ENCODE measurements around the gene ARFGEF3. TPM values are rescaled to one million over a fixed set of nuclear protein-coding genes. Genes with fewer than 3 reads are reported as not detected.

ARFGEF3 gene
- total and polyA plus RNA-seq, 2 experiments from 2014 or later: 5.8 to 24.6 TPM

DNA sequence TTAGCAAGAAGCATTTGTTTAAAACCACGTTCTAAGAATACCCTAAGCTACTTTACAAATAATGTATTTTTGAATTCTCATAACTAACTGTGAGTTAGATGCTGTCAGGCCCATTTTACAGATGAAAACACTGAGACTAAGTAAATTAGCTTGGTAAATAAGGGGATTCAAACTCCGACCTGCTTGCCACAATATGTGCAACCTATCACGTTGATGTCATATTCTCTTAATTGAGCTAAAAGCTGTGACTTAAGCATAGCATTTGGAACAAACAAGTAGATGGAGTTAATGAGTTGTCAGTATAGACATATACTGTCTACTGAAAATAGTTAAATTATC is 45.1 kb upstream of the ARFGEF3 start (continued):
- TF ChIP-seq, protein P1, sequence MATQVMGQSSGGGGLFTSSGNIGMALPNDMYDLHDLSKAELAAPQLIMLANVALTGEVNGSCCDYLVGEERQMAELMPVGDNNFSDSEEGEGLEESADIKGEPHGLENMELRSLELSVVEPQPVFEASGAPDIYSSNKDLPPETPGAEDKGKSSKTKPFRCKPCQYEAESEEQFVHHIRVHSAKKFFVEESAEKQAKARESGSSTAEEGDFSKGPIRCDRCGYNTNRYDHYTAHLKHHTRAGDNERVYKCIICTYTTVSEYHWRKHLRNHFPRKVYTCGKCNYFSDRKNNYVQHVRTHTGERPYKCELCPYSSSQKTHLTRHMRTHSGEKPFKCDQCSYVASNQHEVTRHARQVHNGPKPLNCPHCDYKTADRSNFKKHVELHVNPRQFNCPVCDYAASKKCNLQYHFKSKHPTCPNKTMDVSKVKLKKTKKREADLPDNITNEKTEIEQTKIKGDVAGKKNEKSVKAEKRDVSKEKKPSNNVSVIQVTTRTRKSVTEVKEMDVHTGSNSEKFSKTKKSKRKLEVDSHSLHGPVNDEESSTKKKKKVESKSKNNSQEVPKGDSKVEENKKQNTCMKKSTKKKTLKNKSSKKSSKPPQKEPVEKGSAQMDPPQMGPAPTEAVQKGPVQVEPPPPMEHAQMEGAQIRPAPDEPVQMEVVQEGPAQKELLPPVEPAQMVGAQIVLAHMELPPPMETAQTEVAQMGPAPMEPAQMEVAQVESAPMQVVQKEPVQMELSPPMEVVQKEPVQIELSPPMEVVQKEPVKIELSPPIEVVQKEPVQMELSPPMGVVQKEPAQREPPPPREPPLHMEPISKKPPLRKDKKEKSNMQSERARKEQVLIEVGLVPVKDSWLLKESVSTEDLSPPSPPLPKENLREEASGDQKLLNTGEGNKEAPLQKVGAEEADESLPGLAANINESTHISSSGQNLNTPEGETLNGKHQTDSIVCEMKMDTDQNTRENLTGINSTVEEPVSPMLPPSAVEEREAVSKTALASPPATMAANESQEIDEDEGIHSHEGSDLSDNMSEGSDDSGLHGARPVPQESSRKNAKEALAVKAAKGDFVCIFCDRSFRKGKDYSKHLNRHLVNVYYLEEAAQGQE (IDR thresholded peaks at IDR 0.05; ENCODE audit: unreplicated experiment): no peak
- TF ChIP-seq ZNF331 (CRISPR knock-in tag; IDR thresholded peaks at IDR 0.05; ENCODE audit: low read depth) (no peak), CREB1 (CRISPR knock-in tag; IDR thresholded peaks at IDR 0.05; ENCODE audit: low read depth) (no peak), STAT1 (IDR thresholded peaks at IDR 0.05; ENCODE audit: unreplicated experiment) (no peak), POLR2AphosphoS5 (IDR thresholded peaks at IDR 0.05; ENCODE audit: low read depth) (no peak), NANOG (IDR thresholded peaks at IDR 0.05; ENCODE audit: borderline replicate concordance) (no peak), JUNB (IDR thresholded peaks at IDR 0.05; ENCODE audit: unreplicated experiment) (no peak)
- TF ChIP-seq, protein P2, sequence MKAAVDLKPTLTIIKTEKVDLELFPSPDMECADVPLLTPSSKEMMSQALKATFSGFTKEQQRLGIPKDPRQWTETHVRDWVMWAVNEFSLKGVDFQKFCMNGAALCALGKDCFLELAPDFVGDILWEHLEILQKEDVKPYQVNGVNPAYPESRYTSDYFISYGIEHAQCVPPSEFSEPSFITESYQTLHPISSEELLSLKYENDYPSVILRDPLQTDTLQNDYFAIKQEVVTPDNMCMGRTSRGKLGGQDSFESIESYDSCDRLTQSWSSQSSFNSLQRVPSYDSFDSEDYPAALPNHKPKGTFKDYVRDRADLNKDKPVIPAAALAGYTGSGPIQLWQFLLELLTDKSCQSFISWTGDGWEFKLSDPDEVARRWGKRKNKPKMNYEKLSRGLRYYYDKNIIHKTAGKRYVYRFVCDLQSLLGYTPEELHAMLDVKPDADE (IDR thresholded peaks at IDR 0.05): no peak

DNA sequence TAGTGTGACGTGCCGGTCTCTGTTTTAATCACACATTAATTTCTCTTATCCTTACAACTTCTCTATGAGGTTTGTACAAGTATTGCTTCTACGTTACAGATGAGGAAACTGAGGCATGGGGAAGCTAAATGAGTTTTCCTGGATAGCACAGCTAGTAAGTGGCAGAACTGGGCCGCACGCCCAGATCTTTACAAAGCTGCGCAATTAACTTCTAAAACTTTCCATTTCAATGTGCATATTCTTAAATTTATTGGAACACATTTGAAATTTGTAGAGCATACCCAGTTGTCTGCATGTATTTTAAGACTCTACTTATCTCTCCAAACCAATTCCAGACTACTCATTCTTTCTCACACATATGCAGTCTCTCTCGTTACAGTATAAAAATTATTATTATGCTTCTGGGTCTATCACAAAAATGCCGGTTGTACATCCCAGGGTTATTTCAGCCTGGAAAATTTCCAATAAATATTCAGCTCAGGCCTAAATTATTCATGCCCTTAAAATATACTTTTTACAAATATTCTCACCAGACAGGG is 44.3 kb upstream of the ARFGEF3 start:
- no peaks in the 10 kb centered on the region for H3K27me3 ChIP-seq (ENCODE audit: insufficient read depth)
- no peaks in the 10 kb centered on the region for H4K20me1 ChIP-seq (replicated peaks; ENCODE audit: insufficient read depth)
- TF ChIP-seq, protein P2 (IDR thresholded peaks at IDR 0.05): no peak
- no peak for TF ChIP-seq EZH2 (IDR thresholded peaks at IDR 0.05; ENCODE audit: low read depth, unreplicated experiment)
- no peak for TF ChIP-seq JUNB (IDR thresholded peaks at IDR 0.05; ENCODE audit: unreplicated experiment)
- TF ChIP-seq ZNF114 (CRISPR knock-in tag; IDR thresholded peaks at IDR 0.05): no peak
- TF ChIP-seq CREB1 (CRISPR knock-in tag; IDR thresholded peaks at IDR 0.05; ENCODE audit: low read depth): no peak
- TF ChIP-seq, protein P3, sequence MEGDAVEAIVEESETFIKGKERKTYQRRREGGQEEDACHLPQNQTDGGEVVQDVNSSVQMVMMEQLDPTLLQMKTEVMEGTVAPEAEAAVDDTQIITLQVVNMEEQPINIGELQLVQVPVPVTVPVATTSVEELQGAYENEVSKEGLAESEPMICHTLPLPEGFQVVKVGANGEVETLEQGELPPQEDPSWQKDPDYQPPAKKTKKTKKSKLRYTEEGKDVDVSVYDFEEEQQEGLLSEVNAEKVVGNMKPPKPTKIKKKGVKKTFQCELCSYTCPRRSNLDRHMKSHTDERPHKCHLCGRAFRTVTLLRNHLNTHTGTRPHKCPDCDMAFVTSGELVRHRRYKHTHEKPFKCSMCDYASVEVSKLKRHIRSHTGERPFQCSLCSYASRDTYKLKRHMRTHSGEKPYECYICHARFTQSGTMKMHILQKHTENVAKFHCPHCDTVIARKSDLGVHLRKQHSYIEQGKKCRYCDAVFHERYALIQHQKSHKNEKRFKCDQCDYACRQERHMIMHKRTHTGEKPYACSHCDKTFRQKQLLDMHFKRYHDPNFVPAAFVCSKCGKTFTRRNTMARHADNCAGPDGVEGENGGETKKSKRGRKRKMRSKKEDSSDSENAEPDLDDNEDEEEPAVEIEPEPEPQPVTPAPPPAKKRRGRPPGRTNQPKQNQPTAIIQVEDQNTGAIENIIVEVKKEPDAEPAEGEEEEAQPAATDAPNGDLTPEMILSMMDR (conservative IDR thresholded peaks at IDR 0.05; ENCODE audit: low read depth in 2 of 2): no peak
- TF ChIP-seq, protein P1 (IDR thresholded peaks at IDR 0.05; ENCODE audit: unreplicated experiment): no peak
- no peak for TF ChIP-seq EZH2phosphoT487 (IDR thresholded peaks at IDR 0.05; ENCODE audit: unreplicated experiment)
- TF ChIP-seq ZNF331 (CRISPR knock-in tag; IDR thresholded peaks at IDR 0.05; ENCODE audit: low read depth): no peak
- no peak for TF ChIP-seq STAT1 (IDR thresholded peaks at IDR 0.05; ENCODE audit: unreplicated experiment)

More for the DNA sequence above, 44.3 kb upstream of the ARFGEF3 start:
- H3K27ac ChIP-seq (ENCODE audit: low read depth): no peak overlapping the region
- H3K27ac Mint-ChIP-seq: no peak overlapping the region
- no peak overlapping the region for H2AFZ ChIP-seq
- ATAC-seq: no peak
- H3K36me3 ChIP-seq (ENCODE audit: insufficient read depth): no peaks in the 10 kb centered on the region
- no peak overlapping the region for H3K4me3 ChIP-seq
- no peaks in the 10 kb centered on the region for H3F3A ChIP-seq (replicated peaks; ENCODE audit: low read depth)
- no peaks in the 10 kb centered on the region for H3K79me2 ChIP-seq (replicated peaks; ENCODE audit: insufficient read depth)
- no peaks in the 10 kb centered on the region for H3K4me1 ChIP-seq (ENCODE audit: insufficient read depth)
- no peak overlapping the region for H3K4me2 ChIP-seq
- peaks cover 9% of the 10 kb centered on the region for H3K4me1 Mint-ChIP-seq
- H3K4me3 Mint-ChIP-seq: no peak overlapping the region
- peaks cover 8% of the 10 kb centered on the region for H3K9me3 Mint-ChIP-seq
- H3K27me3 Mint-ChIP-seq (ENCODE audit: insufficient read depth, low read depth, poor library complexity): peaks cover 2% of the 10 kb centered on the region
- no peak for DNase-seq (ENCODE audit: low spot score)
- no peaks in the 10 kb centered on the region for H3K9me2 ChIP-seq (ENCODE audit: insufficient read depth)
- peaks cover 7% of the 10 kb centered on the region; the same call in 1 of the 3 replicates for H3K36me3 Mint-ChIP-seq (ENCODE audit: low read depth)
